Neural progenitor cell (in vitro differentiated cells): ENCODE data around the gene INCENP.

Source experiments
- CTCF ChIP-seq: fragments of 200-600 bp; sonication (generic); IDR thresholded peaks from 2 replicates; pipeline ENCODE4 v1.5.1; 2017; ENCODE audit warnings: antibody characterized with exemption, mild to moderate bottlenecking
- EZH2 ChIP-seq: fragments of 200-600 bp; sonication (generic); IDR thresholded peaks from 2 replicates; pipeline ENCODE4 v1.6.1; 2017; ENCODE audit warnings: antibody characterized with exemption, mild to moderate bottlenecking, moderate library complexity

- TF ChIP-seq CTCF (no peak), EZH2 (no peak)
Measured at GRCh38 chr11:62120431-62120830, 3.4 kb upstream of the INCENP start.
